Gastrocnemius medialis (tissue), 4 donors: ENCODE data around the gene GALM.

Source experiments
- POLR2A ChIP-seq, 2 donors: fragments of 450-650 bp; IDR thresholded peaks; one replicate each; pipeline ENCODE4 v1.6.1; 2017; ENCODE audit warnings: antibody characterized with exemption in 2 of 2, mild to moderate bottlenecking in 2 of 2, moderate library complexity in 2 of 2
- TF ChIP-seq, protein P1 (sequence below), 5 experiments: fragments of 450-650 bp in 3 of 5; fragments of 200-600 bp in 2 of 5; sonication (generic) in 2 of 5; IDR thresholded peaks in 4 of 5; conservative IDR thresholded peaks in 1 of 5; 1 replicate in 4 of 5; 2 replicates in 1 of 5; pipeline ENCODE4 v1.5.1; 2016 to 2019; ENCODE audit warnings: antibody characterized with exemption in 5 of 5, mild to moderate bottlenecking in 3 of 5, moderate library complexity in 3 of 5

DNA sequence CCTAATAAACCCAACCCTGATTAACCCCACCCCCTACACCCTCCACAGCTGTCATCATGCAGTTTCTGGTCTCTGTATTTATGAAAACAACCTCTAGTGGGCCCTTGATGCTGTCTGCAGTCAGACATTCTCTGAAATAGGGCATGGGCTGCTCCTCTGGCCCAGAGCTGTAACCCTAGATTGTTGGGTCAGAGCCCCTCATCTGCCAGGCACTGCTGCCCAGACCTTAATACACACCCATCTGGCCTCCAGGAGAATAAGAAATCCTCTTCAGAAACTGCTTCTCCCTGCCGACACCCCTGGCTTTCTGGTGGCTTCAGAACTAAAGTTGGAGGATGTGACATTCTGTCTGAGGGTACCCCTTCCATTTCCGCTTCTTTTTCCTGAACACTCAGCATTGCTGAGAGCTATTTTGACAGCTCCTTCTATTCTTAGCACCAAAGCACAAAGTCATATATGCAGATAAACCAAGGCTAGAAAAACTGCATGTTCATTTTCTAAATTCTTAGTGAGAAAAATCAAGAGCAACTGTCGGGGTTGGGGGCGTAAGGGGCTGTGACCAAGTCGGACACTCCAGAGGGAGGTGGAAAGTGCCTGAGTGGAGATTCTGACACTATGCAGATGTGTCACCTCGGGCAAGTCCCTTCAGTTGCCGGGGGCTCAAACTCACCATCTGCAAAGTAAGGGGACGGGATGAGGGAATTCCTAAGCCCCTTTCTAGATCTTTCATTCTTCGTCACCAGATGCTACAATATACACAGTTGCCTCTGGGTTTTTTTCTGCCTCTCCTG, 56.6 kb downstream of the GALM start:
- TF ChIP-seq, protein P1, sequence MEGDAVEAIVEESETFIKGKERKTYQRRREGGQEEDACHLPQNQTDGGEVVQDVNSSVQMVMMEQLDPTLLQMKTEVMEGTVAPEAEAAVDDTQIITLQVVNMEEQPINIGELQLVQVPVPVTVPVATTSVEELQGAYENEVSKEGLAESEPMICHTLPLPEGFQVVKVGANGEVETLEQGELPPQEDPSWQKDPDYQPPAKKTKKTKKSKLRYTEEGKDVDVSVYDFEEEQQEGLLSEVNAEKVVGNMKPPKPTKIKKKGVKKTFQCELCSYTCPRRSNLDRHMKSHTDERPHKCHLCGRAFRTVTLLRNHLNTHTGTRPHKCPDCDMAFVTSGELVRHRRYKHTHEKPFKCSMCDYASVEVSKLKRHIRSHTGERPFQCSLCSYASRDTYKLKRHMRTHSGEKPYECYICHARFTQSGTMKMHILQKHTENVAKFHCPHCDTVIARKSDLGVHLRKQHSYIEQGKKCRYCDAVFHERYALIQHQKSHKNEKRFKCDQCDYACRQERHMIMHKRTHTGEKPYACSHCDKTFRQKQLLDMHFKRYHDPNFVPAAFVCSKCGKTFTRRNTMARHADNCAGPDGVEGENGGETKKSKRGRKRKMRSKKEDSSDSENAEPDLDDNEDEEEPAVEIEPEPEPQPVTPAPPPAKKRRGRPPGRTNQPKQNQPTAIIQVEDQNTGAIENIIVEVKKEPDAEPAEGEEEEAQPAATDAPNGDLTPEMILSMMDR (IDR thresholded peaks at IDR 0.05 in 4 of 5, conservative IDR thresholded peaks at IDR 0.05 in 1 of 5) = no peak
- no peak for TF ChIP-seq POLR2A (IDR thresholded peaks at IDR 0.05)
